GM03348 (cell line): Measurements from ENCODE around the gene WDR17.
"Not testable (repeated sequence)": the region's sequence is repeated elsewhere in the genome, so short reads cannot be mapped to it uniquely, and the experiment has no call there.

ENCODE experiments used
- DNase-seq: peaks from one replicate; pipeline ENCODE4 v3.0.0; 2012; ENCODE audit warnings: low spot score

The WDR17 gene

GRCh38 chr4:176193126-176193525 lies 127.5 kb downstream of the WDR17 start:
- peak; percentile 17 for DNase-seq

GRCh38 chr4:176193938-176194337 lies 128.3 kb downstream of the WDR17 start:
- peak; percentile 26 for DNase-seq

- DNase-seq, result peak; percentile 96
Measured at GRCh38 chr4:176195184-176195978, 129.7 kb downstream of the WDR17 start, which contains the start of gene SPATA4. TSS of gene SPATA4 (minus strand) at chr4:176195585. CDS start at chr4:176195562, 23 bp downstream.

- DNase-seq, result no peak
Measured at GRCh38 chr4:176198316-176198903, 132.8 kb downstream of the WDR17 start.

GRCh38 chr4:176205299-176205698 lies 139.7 kb downstream of the WDR17 start:
- DNase-seq, result no peak

GRCh38 chr4:176207839-176208238 lies 142.2 kb downstream of the WDR17 start:
- DNase-seq, result no peak

- DNase-seq, result no peak
Measured at GRCh38 chr4:176209535-176209934, 143.9 kb downstream of the WDR17 start.

- DNase-seq, result no peak
Measured at GRCh38 chr4:176210101-176210500, 144.5 kb downstream of the WDR17 start.

- no peak for DNase-seq
Measured at GRCh38 chr4:176210579-176211296, 145.1 kb downstream of the WDR17 start.

- DNase-seq, result not testable (repeated sequence)
Measured at GRCh38 chr4:176212351-176212750, 146.7 kb downstream of the WDR17 start.

GRCh38 chr4:176217510-176217909 lies 151.9 kb downstream of the WDR17 start:
- DNase-seq, result no peak

- DNase-seq, result no peak
Measured at GRCh38 chr4:176222149-176222548, 156.5 kb downstream of the WDR17 start.

- DNase-seq, result no peak
Measured at GRCh38 chr4:176223561-176223960, 157.9 kb downstream of the WDR17 start.

GRCh38 chr4:176226736-176227135 lies 161.1 kb downstream of the WDR17 start:
- no peak for DNase-seq

- no peak for DNase-seq
Measured at GRCh38 chr4:176229645-176230044, 164.0 kb downstream of the WDR17 start.
